GM19395 (cell line): ENCODE data around the gene IHH.

Experiments used
- ATAC-seq: cut with Tn5 transposase; IDR thresholded peaks from one replicate; pipeline ENCODE4 v1.9.1; 2021; ENCODE audit warnings: mild to moderate bottlenecking, moderate library complexity; ENCODE audit not compliant: unreplicated experiment

Gene IHH

GRCh38 chr2:219041252-219041651 is 19.5 kb downstream of the IHH start, which contains the start of gene CFAP65:
TSS of gene CFAP65 (minus strand) at chr2:219041516. CDS start at chr2:219039048, 2,468 bp downstream.
- no peak for ATAC-seq

DNA sequence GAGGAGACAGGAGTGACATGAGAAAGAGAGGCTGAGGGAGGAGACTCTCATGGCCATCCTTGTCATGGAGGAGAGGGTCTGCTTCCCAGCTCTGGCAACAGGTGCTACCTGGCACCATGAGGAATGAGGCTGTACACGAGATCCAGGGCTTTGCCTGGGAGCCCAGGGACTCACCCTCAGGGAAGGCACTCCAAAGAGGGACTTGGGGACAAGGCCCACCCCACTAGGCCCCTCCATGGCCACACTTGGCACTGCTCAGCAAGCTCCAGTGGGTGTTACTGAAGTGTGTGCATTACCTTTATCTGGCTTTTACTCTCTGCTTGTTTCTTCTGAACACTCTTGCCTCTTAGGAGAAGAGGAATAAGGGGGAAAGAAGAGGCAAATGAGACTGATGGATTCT is 22.1 kb downstream of the IHH start:
- ATAC-seq, result no peak

DNA sequence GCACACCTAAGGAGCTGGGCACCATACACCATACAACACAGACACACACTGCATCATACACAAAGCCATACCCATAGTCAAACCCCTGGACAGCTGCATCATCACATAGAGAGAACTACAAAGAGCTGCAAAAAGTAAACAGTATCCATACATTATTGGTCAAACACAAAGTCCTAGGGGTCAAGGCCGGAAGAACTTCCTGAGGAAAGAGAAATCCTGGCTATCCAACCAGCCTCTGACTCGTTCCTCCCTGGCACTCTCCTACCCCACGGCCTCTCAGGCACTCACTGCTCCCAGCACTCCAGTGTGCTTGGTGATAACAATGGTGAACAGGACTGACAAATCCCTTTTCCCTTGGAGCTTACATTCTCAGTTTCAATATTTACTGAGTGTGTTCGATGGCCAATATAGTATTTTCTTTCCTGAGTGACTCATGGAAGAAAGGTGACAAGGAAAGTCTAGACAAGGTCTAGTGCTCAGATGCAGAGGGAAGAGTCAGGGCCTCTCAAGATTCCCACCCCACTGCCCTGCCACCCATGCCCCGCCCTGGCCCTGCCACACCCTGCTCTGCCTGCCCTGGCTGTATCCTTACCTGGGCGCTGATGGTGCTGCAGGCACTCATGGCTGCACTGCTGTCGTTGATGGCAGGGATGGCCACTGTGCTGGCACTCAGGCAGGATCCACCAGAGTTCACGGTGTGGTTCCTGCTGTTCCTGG is 22.8 kb downstream of the IHH start:
- no peak for ATAC-seq

DNA sequence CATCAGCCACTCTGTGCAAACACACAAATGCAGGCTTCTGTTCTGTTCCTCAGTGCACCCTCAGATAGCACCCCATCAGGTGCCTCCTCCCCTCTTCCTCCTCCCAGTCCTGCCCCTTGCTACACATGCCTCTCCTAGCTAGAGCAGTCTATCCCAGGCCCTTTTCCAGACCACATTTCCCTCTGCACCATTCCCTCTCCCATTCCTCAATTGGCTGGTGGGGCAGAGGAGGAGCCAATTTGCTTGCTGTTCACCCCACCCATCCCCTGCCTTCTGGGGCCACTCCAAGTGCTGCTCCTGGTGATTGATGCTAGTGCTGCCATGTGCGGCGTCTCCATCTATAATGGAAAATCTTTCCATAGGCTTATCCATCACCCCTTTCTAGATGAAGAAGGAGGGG is 24.8 kb downstream of the IHH start:
- no peak for ATAC-seq

- no peak for ATAC-seq
Observed at GRCh38 chr2:219034823-219035222, 25.9 kb downstream of the IHH start.

- ATAC-seq, result no peak
Observed at GRCh38 chr2:219032051-219032745, 28.5 kb downstream of the IHH start.

DNA sequence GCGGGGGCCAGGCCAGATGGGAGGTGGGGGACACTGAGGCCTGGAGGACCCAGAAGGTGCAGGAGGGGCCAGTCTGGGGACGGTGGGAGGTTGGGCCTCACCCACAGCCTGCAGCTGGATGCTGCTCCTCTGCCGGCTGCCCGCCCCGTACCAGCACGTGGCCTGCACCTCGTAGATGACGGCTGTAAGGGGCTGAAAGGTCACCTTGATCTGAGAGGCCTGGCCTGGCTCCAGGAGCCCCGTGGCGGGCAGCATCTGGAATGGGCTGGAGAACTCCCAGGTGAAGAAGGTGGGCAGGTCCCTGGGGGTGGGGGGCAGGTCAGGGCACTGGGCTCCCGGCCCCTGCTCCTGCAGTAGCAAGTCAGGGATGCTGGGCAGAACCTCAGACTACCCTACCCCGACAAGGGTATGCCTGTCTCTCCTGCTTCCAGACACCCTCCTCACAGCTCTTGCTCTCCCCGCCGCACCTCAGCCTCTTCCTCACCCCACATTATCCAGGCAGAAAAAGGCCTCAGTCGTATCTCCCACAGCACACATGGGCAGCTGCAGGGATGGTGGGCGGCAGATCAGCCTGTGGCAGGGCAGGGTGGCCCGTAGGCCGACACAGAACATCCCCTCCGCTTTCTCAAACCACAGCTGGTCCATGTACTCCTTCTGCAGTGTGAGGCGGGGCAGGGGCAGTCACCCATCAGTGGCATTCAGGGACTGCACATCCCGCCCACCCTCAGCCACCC is 29.5 kb downstream of the IHH start:
- ATAC-seq, result no peak

- no peak for ATAC-seq
Observed at GRCh38 chr2:219030177-219030940, 30.4 kb downstream of the IHH start.

- ATAC-seq, result peak; percentile 86
Observed at GRCh38 chr2:219029829-219030165, 30.9 kb downstream of the IHH start.

- ATAC-seq, result peak; percentile 38
Observed at GRCh38 chr2:219028996-219029828, 31.5 kb downstream of the IHH start.

GRCh38 chr2:219028141-219028540 is 32.6 kb downstream of the IHH start:
- ATAC-seq, result no peak

GRCh38 chr2:219027511-219028055 is 33.1 kb downstream of the IHH start:
- ATAC-seq, result no peak

DNA sequence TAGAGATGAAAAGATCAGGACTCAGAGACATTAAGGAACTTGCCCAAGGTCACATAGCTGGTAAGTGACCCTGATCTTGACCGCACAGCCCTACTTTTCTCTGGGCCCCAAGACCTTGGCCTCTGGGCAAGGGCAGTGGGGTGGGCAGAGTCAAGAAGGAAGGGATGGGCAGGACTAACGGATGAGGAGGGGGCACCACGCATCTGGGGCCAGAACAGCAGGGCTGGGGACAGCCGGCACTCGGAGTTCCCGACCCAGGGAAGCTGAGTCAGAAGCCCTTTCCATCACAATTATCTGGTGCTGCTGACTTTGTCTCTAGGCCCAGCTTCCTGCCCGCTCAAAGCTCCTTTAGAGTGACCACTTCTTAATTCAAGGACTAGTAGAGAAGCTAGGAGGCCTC is 33.8 kb downstream of the IHH start:
- ATAC-seq, result no peak

- no peak for ATAC-seq
Observed at GRCh38 chr2:219025637-219026585, 34.8 kb downstream of the IHH start.

DNA sequence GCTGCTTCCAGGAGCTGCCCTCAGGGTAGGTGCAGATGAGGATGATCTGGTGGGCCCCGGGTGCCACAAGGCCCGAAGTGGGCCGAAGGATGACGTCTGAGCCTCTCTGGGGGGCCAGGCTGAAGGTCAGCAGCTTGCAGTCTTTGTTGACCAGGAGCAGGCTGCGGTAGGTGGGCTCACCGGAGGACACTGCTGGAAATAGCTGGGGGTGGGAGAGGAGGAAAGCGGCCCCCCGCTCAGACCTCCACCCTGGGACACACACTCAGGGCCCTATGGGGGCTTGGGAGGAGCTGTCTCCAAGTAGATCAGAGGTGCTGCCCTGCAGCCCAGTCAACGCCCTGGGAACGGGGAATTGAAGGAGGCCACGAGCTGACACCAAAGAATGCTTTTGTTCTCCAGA is 36.7 kb downstream of the IHH start:
- no peak for ATAC-seq

DNA sequence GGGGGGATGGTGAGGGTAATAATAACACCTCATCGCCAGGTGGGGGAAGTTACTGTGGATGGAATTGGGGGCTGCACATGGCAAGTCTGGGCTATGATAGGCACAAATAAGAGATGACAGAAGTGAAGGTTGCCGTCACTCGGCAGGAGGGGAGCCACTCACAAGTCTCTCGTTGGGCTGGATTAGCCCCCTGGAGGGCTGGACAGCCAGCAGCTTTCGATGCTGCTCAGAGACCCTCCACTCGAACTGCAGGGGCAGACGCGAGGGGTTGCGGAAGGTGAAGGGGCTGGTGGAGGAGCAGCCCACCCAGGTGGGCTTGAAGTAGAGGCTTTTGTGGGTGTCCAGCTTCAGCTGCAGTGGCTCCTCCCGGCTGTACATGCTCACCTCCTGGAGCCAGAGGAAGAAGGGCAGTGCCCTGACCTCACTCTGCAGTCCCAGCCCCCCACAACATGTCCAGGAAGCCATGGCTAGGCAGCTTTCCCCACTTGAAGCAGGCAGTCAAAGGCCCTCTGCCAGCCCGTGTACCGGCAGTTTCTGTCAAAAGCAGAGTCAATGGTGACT is 37.6 kb downstream of the IHH start:
- no peak for ATAC-seq

- no peak for ATAC-seq
Observed at GRCh38 chr2:219022616-219023015, 38.1 kb downstream of the IHH start.

DNA sequence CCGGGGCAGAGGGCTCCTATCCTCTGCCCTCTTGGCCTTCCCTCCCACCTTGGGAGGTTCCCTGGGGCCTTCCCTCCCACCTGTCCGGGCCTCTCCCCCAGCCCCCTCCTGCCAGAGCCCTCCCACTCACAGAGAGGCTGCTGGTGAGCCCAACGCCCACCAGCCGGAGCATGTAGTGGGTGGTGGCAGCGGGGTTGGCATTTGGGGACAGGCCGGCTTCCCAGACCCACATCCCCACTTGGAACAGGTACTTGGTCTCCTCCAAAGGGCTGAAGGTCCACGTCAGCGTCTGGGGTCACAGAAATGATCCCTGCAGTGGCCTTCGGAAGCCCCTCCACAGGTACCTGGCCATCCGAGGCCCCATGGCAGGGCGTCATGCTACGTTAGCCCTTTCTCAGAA is 38.7 kb downstream of the IHH start:
- no peak for ATAC-seq

- no peak for ATAC-seq
Observed at GRCh38 chr2:219021591-219021990, 39.1 kb downstream of the IHH start.
